ENCODE data around the gene LPAR3. TPM values are rescaled to one million over a fixed set of nuclear protein-coding genes. Genes with fewer than 3 reads are reported as not detected.

LPAR3 gene
- total RNA-seq, 1 experiment from 2014 or later: not detected

DNA sequence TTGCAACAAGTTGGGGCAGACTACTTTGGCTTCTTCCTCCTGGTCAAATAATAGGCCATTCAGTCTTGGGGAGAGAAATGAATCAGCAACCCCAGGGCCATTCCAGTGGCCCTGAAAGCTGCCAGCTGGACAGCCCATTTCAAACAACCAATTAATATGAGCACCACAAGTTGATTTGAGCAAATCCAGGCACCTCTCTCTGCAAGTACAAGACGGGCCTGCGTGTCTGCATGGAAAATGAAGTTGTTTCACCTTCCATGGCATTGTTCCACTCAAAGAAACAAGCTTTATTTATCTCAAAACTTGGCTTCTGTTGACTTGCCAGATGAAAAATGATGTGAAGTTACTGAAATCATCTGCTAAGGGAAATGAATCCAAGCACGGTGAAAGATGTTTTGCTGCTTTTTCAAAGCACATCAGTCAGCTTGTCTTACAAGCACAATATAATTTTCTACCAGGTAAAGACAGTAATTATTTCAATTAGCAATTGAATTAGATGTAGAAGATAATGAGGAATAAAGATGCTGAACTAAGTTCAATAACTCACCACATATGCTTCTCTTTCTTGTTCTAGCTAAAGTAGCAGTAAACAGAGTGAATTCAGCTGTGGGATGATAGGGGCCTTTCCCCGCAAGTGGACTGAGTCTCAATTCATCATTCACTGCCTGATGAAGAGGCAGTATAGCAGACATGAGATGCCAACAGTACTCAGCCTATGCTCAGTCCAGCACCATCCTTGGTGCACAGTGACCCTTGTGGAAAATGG, 107.6 kb downstream of the LPAR3 start:
- POLR2A ChIA-PET (ENCODE audit: unreplicated experiment): no interaction called here
- BruUV-seq (replicated peaks): no TSS peak
- H2AFZ ChIP-seq: no peak overlapping the region

DNA sequence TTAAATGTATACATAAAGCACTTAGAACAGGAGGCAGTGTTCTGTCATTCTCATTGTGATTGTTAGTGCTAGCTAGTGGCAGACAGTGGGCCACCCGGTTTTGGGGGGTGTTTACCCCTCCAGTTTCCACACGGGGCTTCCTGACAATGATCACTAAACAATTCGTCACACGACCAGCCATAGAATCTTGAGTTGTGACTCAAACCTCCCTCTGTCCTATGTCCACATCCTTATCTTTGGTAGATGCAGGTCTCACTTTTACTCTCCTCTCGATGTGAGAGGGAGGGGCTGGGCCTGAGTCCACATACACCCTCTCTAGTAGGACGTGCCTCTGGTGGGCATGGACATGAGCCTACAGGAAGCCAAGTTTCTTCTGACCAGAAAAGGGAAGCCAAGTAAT, 110.1 kb downstream of the LPAR3 start:
- TF ChIP-seq, protein P1, sequence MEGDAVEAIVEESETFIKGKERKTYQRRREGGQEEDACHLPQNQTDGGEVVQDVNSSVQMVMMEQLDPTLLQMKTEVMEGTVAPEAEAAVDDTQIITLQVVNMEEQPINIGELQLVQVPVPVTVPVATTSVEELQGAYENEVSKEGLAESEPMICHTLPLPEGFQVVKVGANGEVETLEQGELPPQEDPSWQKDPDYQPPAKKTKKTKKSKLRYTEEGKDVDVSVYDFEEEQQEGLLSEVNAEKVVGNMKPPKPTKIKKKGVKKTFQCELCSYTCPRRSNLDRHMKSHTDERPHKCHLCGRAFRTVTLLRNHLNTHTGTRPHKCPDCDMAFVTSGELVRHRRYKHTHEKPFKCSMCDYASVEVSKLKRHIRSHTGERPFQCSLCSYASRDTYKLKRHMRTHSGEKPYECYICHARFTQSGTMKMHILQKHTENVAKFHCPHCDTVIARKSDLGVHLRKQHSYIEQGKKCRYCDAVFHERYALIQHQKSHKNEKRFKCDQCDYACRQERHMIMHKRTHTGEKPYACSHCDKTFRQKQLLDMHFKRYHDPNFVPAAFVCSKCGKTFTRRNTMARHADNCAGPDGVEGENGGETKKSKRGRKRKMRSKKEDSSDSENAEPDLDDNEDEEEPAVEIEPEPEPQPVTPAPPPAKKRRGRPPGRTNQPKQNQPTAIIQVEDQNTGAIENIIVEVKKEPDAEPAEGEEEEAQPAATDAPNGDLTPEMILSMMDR (conservative IDR thresholded peaks at IDR 0.05): no peak
- no peak overlapping the region for H2AFZ ChIP-seq
- no peaks in the 10 kb centered on the region for H3K36me3 ChIP-seq (ENCODE audit: low read depth)
- no peak overlapping the region for H3K27ac ChIP-seq
- no peaks in the 10 kb centered on the region for H3K9me3 ChIP-seq (ENCODE audit: insufficient read depth, low read depth)
- intact Hi-C loops (cut with micrococcal nuclease; ENCODE audit: unreplicated experiment): no loop called here
- ChIA-PET CTCF (no interaction called here), POLR2A (ENCODE audit: unreplicated experiment) (interaction anchor here (0.6 kb wide), 1 partner anchor 74 kb away, joined by 6 read pairs; no protein-coding TSS in a partner anchor)
- H4K20me1 ChIP-seq (ENCODE audit: insufficient read depth): no peaks in the 10 kb centered on the region
- no peaks in the 10 kb centered on the region for H3K4me1 ChIP-seq (replicated peaks; ENCODE audit: insufficient read depth)
- H3K4me2 ChIP-seq: no peak overlapping the region
- H3K4me3 ChIP-seq: no peak overlapping the region
- no peaks in the 10 kb centered on the region for H3K9me2 ChIP-seq (ENCODE audit: insufficient read depth)
- H3F3A ChIP-seq (ENCODE audit: insufficient read depth, low read depth): no peaks in the 10 kb centered on the region
- BruUV-seq (replicated peaks): no TSS peak
- no peaks in the 10 kb centered on the region for H3K27me3 ChIP-seq (ENCODE audit: insufficient read depth, low read depth)
- DNase-seq: no peak
- H3K79me2 ChIP-seq (ENCODE audit: low read depth): no peaks in the 10 kb centered on the region

More for the DNA sequence above, 107.6 kb downstream of the LPAR3 start:
- no peaks in the 10 kb centered on the region for H3K27me3 ChIP-seq (ENCODE audit: insufficient read depth, low read depth)
- CTCF ChIA-PET: no interaction called here
- no peaks in the 10 kb centered on the region for H3F3A ChIP-seq (ENCODE audit: insufficient read depth, low read depth)
- intact Hi-C loops (cut with micrococcal nuclease; ENCODE audit: unreplicated experiment): no loop called here
- no peaks in the 10 kb centered on the region for H4K20me1 ChIP-seq (ENCODE audit: insufficient read depth)
- no peaks in the 10 kb centered on the region for H3K36me3 ChIP-seq (ENCODE audit: low read depth)
- no peak overlapping the region for H3K27ac ChIP-seq
- H3K4me3 ChIP-seq: no peak overlapping the region
- H3K9me2 ChIP-seq (ENCODE audit: insufficient read depth): no peaks in the 10 kb centered on the region
- H3K4me1 ChIP-seq (replicated peaks; ENCODE audit: insufficient read depth): no peaks in the 10 kb centered on the region
- no peak for DNase-seq
- TF ChIP-seq, protein P1 (conservative IDR thresholded peaks at IDR 0.05): no peak
- TF ChIP-seq EZH2 (IDR thresholded peaks at IDR 0.05; ENCODE audit: low read depth): no peak
- H3K79me2 ChIP-seq (ENCODE audit: low read depth): no peaks in the 10 kb centered on the region
- no peaks in the 10 kb centered on the region for H3K9me3 ChIP-seq (ENCODE audit: insufficient read depth, low read depth)
- no peak overlapping the region for H3K4me2 ChIP-seq

DNA sequence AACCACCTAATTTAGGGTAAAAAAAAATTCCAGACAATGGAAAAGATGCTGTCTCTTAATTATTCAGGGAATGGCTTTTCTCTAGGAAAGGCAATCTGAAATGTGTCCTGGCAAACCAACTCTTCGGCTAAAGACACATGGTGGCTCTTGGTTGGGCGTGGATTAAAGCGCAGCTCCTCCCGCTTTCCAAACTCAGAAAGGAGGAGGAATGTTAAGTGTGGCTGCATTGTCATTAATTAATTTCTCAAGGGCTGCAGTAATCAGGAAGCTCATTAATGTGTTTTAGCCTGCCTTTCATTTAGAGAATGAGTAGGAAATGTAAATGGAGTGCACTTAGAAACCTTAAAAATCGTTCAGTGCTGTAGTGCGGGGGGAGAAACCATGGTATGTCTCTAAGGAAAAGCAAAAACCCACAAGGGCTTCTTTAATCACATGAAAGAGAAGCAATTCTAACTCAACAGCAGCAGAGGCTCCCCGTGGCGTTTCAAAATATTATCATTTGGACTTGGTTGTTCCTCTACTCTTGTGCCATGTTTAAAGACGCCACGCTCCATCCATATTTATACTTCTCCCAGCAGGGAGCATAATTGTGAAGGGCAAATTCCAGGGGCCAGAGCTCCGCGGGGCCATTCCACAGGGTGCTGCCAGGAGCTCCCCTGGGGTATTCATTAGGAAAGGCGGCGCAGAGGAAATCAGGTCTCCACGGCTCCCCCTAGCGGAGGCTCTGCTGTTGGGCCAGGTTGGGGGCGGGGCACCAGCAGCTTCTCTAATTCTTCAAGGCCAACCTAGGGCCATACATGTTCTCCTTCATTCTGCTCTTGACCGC, 110.8 kb downstream of the LPAR3 start:
- intact Hi-C loops (cut with micrococcal nuclease; ENCODE audit: unreplicated experiment): no loop called here
- no peak overlapping the region for H3K4me3 ChIP-seq

More for the DNA sequence above, 110.8 kb downstream of the LPAR3 start:
- TF ChIP-seq EZH2 (IDR thresholded peaks at IDR 0.05; ENCODE audit: low read depth): no peak
- TF ChIP-seq, protein P1 (conservative IDR thresholded peaks at IDR 0.05): peak; percentile 91
- ChIA-PET CTCF (no interaction called here), POLR2A (ENCODE audit: unreplicated experiment) (interaction anchor here (0.6 kb wide), 1 partner anchor 75 kb away, joined by 6 read pairs; no protein-coding TSS in a partner anchor)
- H3K4me1 ChIP-seq (replicated peaks; ENCODE audit: insufficient read depth): no peaks in the 10 kb centered on the region
- H3K9me2 ChIP-seq (ENCODE audit: insufficient read depth): no peaks in the 10 kb centered on the region
- H3K79me2 ChIP-seq (ENCODE audit: low read depth): no peaks in the 10 kb centered on the region
- H4K20me1 ChIP-seq (ENCODE audit: insufficient read depth): no peaks in the 10 kb centered on the region
- no peaks in the 10 kb centered on the region for H3K9me3 ChIP-seq (ENCODE audit: insufficient read depth, low read depth)
- no peak overlapping the region for H3K4me2 ChIP-seq
- no peaks in the 10 kb centered on the region for H3K27me3 ChIP-seq (ENCODE audit: insufficient read depth, low read depth)
- no peak overlapping the region for H2AFZ ChIP-seq
- no TSS peak for BruUV-seq (replicated peaks)
- H3K27ac ChIP-seq: no peak overlapping the region
- H3K36me3 ChIP-seq (ENCODE audit: low read depth): no peaks in the 10 kb centered on the region
- H3F3A ChIP-seq (ENCODE audit: insufficient read depth, low read depth): no peaks in the 10 kb centered on the region
- DNase-seq: peak; percentile 43 to 62

Measured in PC-9 (cell line).